Mammary epithelial cell (primary cell): ENCODE measurements around the gene ANXA2.

Source experiments
- CTCF ChIP-seq, 2 donors: IDR thresholded peaks in 1 of 2; conservative IDR thresholded peaks in 1 of 2; 2 replicates each; pipeline ENCODE4 v1.5.1; 2011 to 2012; ENCODE audit warnings: inconsistent platforms in 2 of 2, low read length in 2 of 2, mild to moderate bottlenecking in 2 of 2, control low read depth in 1 of 2, low read depth in 1 of 2; ENCODE audit not compliant: insufficient read depth in 1 of 2; ENCODE audit errors: extremely low read depth in 1 of 2
- EZH2 ChIP-seq: IDR thresholded peaks from 2 replicates; pipeline ENCODE4 v1.6.1; 2012; ENCODE audit warnings: low read length, inconsistent platforms, borderline replicate concordance

- TF ChIP-seq CTCF (conservative IDR thresholded peaks at IDR 0.05 in 1 of 2, IDR thresholded peaks at IDR 0.05 in 1 of 2; ENCODE audit: extremely low read depth in 1 of 2, insufficient read depth in 1 of 2, low read depth in 1 of 2, low read length in 2 of 2) = no peak
- no peak for TF ChIP-seq EZH2
These were observed 11.2 kb downstream of the ANXA2 start for GRCh38 chr15:60386615-60387014.
